Activated gamma-delta T cell (primary cell): ENCODE measurements around the gene COLEC12.
"Not testable (repeated sequence)": the region's sequence is repeated elsewhere in the genome, so short reads cannot be mapped to it uniquely, and the experiment has no call there.

Source experiments
- DNase-seq: peaks from one replicate; lab custom pipeline; 2025; lab: John Stamatoyannopoulos, UW

The COLEC12 gene

DNA sequence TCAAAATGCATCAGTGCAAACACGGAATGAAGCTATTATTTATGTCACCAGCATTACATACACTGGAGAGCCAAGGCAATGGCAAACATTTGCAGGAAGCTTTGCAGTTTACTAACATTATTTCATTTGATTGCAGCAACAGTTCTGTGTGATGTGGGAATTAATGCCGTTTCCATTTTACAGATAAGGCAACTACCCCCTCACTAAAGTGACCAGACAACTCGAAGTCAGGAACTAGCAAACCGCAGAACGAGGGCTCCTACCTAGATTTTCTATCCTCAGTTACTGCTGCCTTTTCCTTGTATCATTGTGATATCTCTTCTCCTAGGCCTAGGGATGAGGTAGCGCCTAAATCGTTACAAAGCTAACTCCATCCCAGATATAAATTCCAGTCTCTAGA is 85.5 kb downstream of the COLEC12 start:
- DNase-seq, result no peak

DNA sequence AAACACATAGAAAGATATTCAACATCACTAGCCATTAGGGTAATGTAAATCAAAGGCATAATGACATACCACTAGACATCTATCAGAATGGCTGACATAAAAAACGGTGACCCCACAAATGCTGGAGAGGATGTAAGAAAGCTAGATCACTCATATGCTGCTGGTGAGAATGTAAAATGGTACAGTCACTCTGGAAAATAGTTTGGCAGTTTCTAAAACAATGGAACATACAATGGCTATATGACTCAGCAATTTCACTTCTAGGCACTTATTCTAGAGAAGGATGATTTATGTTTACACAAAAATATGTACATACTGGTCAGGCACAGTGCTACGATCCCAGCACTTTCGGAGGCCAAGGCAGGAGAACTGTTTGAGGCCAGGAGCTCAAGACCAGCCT is 87.3 kb downstream of the COLEC12 start:
- DNase-seq, result no peak

DNA sequence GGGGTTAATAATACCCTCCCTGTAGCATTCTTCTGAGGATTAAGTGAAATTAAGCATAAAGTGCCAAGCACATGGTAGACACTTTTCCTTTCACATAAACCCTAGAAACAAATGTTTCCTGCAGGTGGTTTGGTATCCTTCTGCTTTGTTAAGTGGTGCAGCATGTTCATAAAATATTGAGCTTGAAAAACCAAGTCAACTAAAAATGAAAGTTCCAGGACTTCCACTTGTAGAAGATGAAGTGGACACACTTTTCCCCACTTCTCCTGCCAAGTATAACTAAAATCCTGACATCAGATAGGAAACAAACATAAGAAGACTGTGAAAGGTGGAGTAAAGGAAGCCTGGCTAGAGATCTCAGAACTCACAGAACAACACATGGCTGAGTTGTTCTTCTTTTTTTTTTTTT is 90.5 kb downstream of the COLEC12 start:
- DNase-seq, result no peak

DNA sequence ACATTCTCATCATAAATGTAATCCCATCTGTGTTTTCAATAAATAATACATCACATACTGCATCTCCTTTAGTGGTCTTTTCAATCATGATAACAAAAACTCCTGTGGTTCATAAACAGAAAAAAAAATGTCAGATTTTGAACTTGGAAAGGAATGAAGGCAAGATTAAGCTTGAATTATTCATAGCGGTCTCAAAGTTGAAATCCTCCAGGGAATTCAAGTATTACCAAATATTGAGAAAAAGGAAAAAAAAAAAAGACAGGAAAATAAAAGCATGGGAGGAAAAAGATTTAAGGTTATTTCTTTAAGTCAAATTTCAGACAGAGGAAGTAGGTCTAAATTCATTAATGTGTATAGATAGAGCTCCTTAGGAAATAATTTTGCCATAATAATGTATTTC is 92.1 kb downstream of the COLEC12 start:
- DNase-seq, result no peak

DNA sequence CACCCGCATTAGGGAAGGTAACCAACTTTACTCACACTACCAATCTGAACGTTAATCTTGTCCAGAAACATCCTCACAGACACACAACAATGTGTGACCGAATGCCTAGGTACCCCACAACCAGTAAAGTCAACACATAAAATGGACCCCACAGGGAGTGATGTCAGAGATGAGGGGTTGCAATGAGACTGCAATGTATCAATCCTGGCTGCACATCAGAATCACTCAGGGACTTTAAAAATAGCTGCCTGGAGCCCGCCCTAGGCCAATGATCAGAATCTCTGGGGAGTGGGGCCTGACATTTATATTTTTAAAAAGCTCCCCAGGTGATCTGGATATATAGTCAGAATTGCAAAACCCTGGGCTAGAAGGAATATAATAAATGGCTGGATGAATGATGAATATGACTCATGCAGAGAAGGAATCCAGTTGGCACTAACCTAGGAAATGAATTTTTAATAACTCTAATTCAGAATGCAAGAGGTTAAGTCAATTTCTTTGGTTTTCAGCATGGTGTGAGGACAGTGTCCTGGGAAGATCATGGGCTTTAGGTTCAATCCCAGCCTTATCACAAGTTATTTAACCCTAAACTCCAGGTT is 92.8 kb downstream of the COLEC12 start:
- no peak for DNase-seq

DNA sequence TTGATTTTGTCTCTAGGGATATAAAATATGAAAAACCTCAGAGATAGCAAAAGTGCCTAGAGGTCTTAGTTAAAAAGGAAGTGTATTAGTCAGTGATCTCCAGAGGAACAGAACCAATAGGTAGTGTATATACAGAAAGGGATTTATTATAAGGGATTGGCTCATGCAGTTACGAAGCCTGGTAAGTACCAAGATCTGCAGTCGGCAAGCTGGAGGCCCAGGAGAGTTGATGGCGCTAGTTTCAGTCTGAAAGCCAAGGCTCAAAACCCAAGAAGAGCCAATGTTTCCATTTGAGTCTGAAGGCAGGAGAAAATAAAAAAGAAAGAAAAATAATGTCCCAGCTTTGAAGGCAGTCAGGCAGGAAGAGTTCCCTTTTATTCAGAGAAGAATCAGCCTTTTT is 93.3 kb downstream of the COLEC12 start:
- no peak for DNase-seq

DNA sequence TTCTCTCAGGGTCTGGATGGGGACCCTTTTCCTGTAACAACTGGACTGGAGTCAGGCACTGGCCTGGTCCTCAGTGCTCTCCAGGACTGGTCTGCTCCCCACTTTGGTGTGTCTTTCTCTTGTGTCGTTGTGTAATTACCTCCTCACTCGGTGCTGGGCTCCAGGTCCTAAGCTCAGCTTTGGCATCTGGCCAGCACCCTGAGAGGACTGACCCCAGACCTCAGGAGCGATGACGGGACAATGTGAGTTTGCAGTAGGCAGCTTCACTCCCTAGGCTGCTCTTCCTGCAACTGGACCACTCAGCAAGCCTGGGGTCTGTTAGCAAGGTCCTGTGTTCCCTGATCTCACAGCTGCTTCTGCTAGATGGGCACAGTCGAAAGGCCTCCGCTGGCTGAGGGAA is 93.8 kb downstream of the COLEC12 start:
- no peak for DNase-seq

DNA sequence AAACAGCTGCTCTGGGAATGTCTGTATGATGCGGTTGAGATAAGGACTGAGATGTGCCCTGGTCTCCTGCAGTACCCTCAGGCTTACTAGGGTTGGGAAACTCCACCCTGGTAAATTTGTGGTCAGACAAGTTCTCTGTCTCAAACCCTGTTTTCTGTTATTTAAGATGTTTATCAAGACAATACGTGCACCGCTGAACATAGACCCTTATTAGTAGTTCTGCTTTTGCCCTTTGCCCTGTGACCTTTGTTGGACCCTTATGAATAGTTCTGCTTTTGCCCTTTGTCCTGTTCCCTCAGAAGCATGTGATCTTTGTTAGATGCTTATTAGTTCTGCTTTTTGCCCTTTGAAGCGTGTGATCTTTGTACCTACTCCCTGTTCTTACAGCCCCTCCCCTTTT is 95.5 kb downstream of the COLEC12 start:
- not testable (repeated sequence) for DNase-seq

DNA sequence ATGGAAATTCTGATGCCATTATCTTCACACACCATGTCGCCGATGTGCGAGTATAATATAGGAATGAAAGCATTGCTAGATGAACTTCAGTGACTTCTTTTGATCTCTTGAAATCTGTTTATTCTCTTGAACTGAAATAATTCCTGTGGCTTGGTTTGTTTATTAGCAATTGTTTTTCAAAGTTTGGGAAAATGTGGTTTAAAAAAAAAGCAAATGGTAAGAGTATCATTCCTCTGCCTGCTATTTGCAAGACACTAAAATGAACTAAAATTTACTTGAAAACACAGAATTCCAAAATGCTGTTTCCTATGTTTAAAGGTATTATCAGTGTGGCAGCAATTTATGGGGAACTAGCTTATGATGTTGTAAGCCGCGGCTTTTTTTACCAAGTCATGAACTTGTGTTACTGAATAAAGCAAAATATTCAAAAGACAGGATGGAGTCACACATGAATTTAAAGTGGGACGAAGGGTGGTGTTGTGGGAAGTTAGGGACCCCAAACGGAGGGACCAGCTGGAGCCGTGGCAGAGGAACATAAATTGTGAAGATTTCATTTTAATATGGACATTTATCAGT is 96.4 kb downstream of the COLEC12 start:
- DNase-seq, result no peak

DNA sequence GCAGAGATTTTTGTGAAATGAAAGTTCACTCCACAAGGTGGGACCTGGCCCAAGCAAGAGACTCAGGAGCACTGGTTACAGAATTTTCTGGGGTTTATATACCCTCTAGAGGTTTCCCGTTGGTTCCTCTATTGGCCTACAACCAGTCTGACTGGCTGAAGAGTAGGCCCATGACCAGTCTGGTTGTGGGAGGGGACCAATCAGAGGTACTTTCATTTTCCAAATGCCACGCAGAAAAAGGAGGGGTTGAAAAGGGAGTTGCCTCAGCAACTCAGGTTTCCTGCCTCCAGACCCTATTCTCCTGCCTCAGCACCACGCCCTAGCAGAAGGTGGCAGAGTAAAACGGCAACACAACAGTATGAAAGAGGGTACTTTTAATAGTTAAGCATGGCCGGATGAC is 98.4 kb downstream of the COLEC12 start:
- no peak for DNase-seq

DNA sequence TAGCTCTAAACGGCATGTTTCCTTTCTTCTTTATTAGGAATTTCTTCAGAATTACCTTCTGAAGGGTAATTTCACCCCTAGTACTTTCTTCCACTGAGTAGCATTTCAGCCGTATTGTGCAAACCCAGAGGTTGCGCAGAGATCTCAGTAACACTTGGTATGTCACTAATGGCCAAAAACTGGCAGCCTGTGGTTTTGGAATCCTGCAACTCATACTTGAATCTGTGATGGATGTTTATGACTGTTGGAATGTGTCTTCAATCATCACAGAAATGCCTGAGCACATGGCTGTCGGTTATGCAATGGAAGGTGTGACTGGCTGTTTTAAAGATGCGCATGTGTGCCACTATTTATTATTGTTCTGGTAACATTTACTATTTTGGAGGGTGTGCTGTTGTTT is 100.0 kb downstream of the COLEC12 start:
- DNase-seq, result no peak

DNA sequence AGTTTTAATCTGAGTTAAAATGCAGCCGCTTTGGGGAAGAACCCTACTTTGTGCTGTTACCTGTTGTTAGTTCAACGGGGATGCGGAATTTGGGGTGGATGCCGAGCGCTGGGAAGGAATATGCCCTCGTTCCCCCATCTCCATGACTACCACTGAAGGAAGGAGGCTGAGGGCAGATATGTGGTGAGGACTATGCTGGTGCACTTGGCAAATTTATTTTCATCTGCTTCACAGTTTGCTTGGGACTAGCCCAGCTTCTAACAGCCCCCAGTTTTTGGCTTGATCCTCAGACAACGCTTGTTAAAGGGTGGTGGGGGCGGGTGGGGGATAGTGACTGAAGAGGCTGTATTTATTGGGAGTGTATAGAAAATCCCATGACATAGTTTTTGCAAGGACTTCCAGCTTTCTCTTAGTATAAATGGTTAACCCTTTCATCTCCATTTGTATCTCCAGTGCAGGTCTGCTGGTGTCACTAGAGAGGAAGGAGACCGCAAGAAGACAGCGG is 100.8 kb downstream of the COLEC12 start:
- DNase-seq, result no peak

DNA sequence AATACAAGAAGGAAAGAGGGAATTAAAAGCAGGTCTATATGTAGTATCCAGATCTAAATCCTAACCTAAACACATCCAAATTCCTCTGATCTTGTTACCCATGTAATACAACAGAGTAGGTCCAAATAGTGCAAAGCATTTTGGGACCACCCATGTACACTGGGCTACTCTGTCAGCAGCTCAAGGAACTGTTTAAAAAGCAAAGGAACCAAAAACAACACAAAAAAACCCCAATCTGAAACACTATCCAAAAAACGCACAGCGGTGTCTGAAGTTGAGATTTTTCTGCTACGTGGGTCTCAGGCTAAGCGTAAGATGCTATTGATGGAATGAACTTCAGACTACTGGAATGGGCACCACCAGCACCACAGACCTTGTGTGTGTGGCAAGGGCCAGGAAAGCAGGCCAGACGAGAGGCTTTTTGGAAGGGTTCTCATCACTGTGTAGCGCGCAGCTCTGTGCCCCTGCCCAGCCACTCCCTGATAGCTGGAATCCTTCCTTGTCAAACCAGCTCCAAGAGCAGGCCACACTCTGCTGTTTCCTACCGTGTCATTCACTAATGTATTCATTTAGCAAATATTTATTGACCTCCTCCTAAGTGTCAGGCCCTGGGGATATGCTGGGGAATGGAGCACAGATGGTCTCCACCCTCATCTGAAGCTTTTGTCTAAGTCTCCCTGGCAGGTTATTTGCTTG is 101.4 kb downstream of the COLEC12 start:
- DNase-seq, result no peak

DNA sequence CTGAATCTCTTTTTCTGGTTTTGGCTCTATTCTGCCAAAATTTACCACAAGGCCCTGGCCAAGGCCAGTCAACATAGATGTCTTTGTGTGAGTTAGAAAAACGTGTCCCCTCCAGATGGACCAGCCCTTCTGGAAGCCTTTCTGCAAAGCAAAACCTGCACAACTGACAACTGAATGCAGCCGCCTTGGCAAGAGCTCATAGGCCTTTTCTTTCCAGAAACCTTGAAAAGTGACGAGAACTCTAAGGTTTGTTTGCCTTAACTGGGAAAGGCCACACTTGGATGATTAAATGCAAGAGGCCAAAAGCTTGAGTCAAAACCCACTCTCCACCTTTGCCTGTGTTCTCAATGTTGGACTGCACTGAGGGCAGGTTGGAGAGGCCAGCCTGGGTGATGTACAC is 103.9 kb downstream of the COLEC12 start:
- no peak for DNase-seq

DNA sequence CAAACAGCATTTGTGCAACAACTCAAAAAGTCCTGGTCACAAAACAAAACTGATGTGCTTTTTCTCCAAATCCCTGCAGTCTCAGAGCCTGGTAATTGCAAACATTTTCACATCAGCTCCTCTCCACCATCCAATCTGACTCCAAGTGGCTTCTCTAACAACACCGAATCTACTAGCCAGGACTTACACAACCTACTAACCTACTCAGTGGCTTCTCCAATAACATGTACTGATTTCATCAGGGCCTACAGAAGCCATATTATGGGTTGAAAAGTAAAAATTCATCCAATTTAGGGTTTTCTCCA is 104.3 kb downstream of the COLEC12 start:
- no peak for DNase-seq

DNA sequence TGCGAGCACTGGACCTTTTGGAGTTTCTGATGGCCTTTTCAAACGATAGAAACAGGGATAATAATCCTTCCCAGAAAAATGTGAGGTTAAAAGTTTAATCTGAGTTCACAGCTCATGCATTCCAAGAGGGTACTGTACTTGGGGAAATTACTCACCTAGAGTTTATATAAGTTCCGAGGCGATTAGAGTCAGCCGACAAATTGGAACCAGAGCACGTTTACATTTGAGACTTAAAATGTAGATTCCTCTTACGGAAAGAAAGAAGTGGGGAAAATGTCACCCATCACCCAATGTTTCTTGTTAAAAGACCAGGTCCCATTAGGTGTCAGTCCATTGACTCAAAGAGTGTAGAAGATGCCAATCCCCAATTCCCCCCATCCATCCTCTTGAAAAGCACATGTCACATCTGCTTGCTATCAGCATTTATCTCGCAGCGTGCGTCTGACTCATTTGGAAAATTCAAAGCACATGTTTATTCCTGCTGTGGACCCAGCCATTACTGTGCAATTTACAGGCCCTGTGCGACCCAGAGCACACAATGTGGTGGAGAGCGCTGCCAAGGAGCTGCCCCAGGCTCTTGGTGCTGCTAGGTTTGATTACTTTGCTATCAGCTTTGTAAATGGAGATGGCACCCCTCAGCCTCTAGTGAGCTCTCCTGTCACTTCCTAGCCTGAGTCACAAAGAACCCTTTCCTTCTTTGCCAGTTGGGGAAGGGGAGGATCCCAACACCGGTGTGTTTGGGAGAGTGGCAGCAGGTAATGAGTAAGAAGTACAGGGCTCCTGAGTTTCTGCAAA is 104.8 kb downstream of the COLEC12 start:
- DNase-seq, result no peak

DNA sequence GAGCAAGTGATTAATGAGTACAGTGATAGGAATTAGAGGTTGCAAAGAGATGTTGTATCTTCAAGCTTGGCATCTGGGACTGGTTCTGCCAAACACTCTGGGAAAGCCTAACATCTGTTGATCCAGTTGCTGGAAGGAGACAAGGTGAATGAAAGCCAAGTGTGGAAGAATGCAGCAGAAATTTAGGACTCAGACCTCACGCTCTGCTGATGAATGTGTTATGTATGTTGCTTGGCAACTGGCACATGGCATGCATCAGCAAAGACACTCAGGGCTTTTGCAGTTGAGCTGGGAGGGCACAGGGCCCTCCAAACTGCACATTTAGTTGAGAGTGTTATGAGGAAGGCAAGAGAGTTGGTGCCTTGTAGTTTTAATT is 105.5 kb downstream of the COLEC12 start:
- DNase-seq, result no peak

DNA sequence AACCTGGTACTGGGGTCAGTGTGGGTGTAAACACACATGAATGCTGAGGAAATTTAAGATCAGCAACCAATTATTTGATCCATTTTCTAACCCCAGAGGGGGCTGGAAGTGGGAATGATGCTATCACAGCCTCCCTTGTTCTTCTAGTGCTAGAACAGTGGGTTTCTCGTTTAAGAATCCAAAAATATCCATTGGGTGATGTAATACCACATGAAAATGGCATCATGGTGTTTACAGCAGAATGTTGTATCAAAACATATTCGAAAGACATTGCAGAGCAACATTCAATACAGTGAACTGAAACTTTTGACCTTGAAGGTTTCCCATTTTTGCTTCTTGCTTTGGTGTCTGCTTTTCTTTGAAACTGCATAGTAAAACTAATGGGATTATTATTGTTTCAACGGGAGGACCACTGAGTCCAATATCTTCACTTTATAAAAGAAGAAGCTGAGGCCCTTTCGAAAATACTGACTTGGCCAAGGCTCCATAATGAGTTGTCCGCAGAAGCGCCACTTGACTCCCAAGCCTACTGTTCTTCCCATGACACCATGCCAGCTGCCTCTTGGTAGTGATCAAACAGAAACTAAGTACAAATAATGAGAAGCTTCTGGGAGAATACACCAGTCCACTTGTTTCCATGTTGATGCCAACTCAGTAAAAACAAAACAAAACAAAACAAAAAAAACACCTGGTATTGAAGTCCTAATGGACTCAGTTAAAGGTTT is 106.1 kb downstream of the COLEC12 start:
- DNase-seq, result no peak

DNA sequence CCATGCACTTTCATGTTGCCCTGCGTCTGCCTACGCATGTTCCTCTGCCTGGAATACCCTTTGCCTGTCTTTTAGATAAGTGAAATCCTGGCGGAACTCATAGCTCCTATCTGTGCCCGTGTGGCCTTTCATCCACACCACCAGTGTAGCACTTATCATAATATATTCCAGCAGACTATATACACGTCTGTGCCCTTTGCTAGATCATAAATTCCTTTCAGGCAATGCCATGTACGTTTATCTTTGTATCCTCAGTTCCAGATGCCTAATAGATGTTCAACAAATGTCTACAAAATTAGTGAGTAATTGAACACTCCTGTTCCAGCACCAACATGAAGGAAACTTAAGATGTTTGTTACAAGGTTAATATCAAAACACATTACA is 106.9 kb downstream of the COLEC12 start:
- no peak for DNase-seq

DNA sequence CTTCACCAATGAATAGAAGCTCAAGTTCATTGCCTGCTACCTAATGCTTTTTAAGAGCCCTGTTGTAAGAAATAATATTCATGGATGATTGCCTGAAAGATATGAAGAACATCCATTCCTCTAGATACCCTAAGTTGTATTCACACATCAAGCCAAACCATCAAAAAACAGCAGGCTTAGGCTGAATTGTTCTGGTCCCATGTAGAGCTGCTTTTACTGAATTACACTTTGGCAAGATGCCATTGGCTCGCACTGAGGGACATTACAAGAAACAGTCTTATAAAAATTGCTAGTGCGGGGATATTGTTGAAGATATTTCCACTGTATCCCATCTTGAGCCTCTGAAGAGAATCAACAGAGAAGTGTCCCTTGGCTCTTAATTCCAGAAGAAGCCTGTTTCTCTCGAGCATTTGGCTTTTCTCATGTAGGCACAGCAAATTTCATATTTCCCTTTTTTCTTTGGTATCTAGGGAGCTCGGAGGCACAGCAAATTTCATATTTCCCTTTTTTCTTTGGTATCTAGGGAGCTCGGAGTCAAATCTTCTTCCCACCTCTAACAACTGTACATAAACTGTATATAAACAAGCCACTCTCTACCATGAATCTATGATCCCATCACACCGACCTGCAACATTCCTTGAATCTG is 107.5 kb downstream of the COLEC12 start:
- no peak for DNase-seq

DNA sequence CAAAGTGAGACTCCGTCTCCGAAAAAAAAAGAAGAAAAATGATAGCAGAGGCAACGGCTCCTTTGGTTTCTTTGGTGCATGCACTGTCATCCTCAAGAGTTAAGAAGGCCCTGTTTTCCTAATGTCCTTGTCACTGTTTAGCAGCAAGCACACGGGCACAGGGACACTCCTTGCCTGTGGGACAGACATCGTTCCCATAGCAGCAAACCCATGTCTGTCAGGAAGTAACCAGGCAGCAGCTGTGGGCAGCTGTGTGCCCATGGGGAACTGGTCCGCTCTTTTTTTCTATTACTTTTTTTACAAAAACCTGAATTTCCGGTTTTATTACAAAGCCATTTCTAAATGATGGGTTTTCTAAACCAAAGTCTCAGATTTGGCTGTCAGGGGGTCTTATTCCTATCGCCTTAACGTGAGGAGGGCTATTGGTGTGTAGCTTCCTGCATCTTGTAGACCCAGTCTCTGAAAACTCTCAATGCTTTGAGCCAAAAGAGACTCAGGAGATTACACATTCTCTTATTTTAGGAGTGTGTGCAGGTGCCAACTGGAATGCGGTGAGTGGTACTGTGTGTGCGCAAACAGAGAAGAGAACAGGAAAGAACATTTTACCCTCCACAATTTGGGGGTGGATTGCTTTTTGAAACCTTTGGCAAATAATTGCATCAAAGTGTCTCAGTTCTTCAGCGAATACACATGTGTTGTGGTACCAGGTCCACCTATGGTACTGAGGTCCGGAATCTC is 109.6 kb downstream of the COLEC12 start:
- no peak for DNase-seq
